ENCODE measurements around the gene KLHL2.
"Not testable (repeated sequence)": the region's sequence is repeated elsewhere in the genome, so short reads cannot be mapped to it uniquely, and the experiment has no call there.

The KLHL2 gene

GRCh38 chr4:165234766-165235165, 27.4 kb downstream of the KLHL2 start:
- no peak for DNase-seq

GRCh38 chr4:165236852-165237251, 29.5 kb downstream of the KLHL2 start:
- not testable (repeated sequence) for DNase-seq

- not testable (repeated sequence) for DNase-seq
Observed at GRCh38 chr4:165238041-165238640, 30.8 kb downstream of the KLHL2 start.

GRCh38 chr4:165240761-165241160, 33.4 kb downstream of the KLHL2 start:
- DNase-seq, result not testable (repeated sequence)

GRCh38 chr4:165244148-165244547, 36.8 kb downstream of the KLHL2 start:
- not testable (repeated sequence) for DNase-seq

- not testable (repeated sequence) for DNase-seq
Observed at GRCh38 chr4:165244587-165245186, 37.3 kb downstream of the KLHL2 start.

- no peak for DNase-seq
Observed at GRCh38 chr4:165248102-165248501, 40.7 kb downstream of the KLHL2 start.

GRCh38 chr4:165248904-165249303, 41.5 kb downstream of the KLHL2 start:
- not testable (repeated sequence) for DNase-seq

GRCh38 chr4:165254771-165255170, 47.4 kb downstream of the KLHL2 start:
- DNase-seq, result not testable (repeated sequence)

- peak; percentile 33 to 36 for DNase-seq
Observed at GRCh38 chr4:165255439-165255838, 48.1 kb downstream of the KLHL2 start.

GRCh38 chr4:165256074-165256659, 48.8 kb downstream of the KLHL2 start:
- not testable (repeated sequence) for DNase-seq

GRCh38 chr4:165259776-165260175, 52.4 kb downstream of the KLHL2 start:
- not testable (repeated sequence) for DNase-seq

- DNase-seq, result not testable (repeated sequence)
Observed at GRCh38 chr4:165262306-165262705, 54.9 kb downstream of the KLHL2 start.

GRCh38 chr4:165263466-165263865, 56.1 kb downstream of the KLHL2 start:
- DNase-seq, result not testable (repeated sequence)

- DNase-seq, result not testable (repeated sequence)
Observed at GRCh38 chr4:165269931-165270330, 62.6 kb downstream of the KLHL2 start.

GRCh38 chr4:165273443-165273842, 66.1 kb downstream of the KLHL2 start:
- not testable (repeated sequence) for DNase-seq

- not testable (repeated sequence) for DNase-seq
Observed at GRCh38 chr4:165275357-165275756, 68.0 kb downstream of the KLHL2 start.

GRCh38 chr4:165279531-165279930, 72.2 kb downstream of the KLHL2 start:
- DNase-seq, result not testable (repeated sequence)

- DNase-seq, result not testable (repeated sequence)
Observed at GRCh38 chr4:165284697-165285096, 77.3 kb downstream of the KLHL2 start.

GRCh38 chr4:165286619-165287340, 79.4 kb downstream of the KLHL2 start:
- not testable (repeated sequence) for DNase-seq

- no peak for DNase-seq
Observed at GRCh38 chr4:165288226-165288625, 80.9 kb downstream of the KLHL2 start.

GRCh38 chr4:165288639-165289422, 81.5 kb downstream of the KLHL2 start:
- no peak for DNase-seq

- DNase-seq, result no peak
Observed at GRCh38 chr4:165289423-165289785, 82.0 kb downstream of the KLHL2 start.

Measured in stimulated activated CD4-positive, alpha-beta T cell treated with anti-CD3 and anti-CD28 coated beads, Interleukin-2, amount 100 ng/mL, for 48 hours (primary cell).